C4-2B (cell line): ENCODE results near the gene USP37.

ENCODE experiments used
- ZFX ChIP-seq: fragments of 450-650 bp; IDR thresholded peaks from 2 replicates; pipeline ENCODE4 v1.6.1; 2017
- TF ChIP-seq, protein P1 (sequence below): fragments of 450-650 bp; conservative IDR thresholded peaks from 2 replicates; pipeline ENCODE4 v1.5.1; 2017; ENCODE audit warnings: mild to moderate bottlenecking

DNA sequence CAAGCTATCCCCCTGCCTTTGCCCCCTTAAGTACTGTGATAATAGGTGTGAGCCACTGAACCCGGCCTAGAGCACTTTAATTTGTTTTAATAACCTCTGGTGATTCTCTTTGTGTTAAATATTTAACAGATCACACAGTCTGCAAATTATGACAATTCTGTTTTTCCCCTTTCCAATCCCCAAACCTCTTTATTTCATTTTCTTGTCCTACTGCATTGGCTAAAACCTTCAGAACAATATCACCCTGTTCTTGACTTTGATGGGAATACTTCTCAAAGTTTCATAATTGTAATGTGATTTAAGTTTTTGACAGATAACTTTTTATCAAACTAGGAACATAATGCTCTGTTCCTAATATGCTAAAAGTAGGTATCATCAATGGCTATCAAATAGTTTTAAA, 44.5 kb downstream of the USP37 start:
- TF ChIP-seq, protein P1, sequence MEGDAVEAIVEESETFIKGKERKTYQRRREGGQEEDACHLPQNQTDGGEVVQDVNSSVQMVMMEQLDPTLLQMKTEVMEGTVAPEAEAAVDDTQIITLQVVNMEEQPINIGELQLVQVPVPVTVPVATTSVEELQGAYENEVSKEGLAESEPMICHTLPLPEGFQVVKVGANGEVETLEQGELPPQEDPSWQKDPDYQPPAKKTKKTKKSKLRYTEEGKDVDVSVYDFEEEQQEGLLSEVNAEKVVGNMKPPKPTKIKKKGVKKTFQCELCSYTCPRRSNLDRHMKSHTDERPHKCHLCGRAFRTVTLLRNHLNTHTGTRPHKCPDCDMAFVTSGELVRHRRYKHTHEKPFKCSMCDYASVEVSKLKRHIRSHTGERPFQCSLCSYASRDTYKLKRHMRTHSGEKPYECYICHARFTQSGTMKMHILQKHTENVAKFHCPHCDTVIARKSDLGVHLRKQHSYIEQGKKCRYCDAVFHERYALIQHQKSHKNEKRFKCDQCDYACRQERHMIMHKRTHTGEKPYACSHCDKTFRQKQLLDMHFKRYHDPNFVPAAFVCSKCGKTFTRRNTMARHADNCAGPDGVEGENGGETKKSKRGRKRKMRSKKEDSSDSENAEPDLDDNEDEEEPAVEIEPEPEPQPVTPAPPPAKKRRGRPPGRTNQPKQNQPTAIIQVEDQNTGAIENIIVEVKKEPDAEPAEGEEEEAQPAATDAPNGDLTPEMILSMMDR: no peak
- TF ChIP-seq ZFX: no peak
